Fibroblast of lung (primary cell): ENCODE results near the gene CIPC. TPM values are rescaled to one million over a fixed set of nuclear protein-coding genes. Genes with fewer than 3 reads are reported as not detected.

Experiments
- DNase-seq, 2 donors: peaks; one replicate each; pipeline versions ENCODE4 v3.0.0 to v3.0.0-alpha.2; 2010; ENCODE audit warnings: low read depth in 2 of 2
- H2AFZ ChIP-seq: 2 replicates; pipeline ENCODE4 v1.5.1; 2012; ENCODE audit warnings: low read length, control low read depth, inconsistent platforms
- H3K27ac ChIP-seq: 2 replicates; pipeline ENCODE4 v1.5.1; 2011; ENCODE audit warnings: low read length, control low read depth; ENCODE audit not compliant: insufficient read depth
- H3K27me3 ChIP-seq: 2 replicates; pipeline ENCODE4 v1.5.1; 2011; ENCODE audit warnings: mild to moderate bottlenecking, low read length; ENCODE audit not compliant: control insufficient read depth, insufficient read depth
- H3K36me3 ChIP-seq: 2 replicates; pipeline ENCODE4 v1.5.1; 2011; ENCODE audit warnings: low read length; ENCODE audit not compliant: control insufficient read depth, insufficient read depth
- H3K4me1 ChIP-seq: 2 replicates; pipeline ENCODE4 v1.5.1; 2011; ENCODE audit warnings: low read length; ENCODE audit not compliant: control insufficient read depth, insufficient read depth; ENCODE audit errors: extremely low read depth
- H3K4me2 ChIP-seq: 2 replicates; pipeline ENCODE4 v1.5.1; 2011; ENCODE audit warnings: low read length, control low read depth; ENCODE audit not compliant: insufficient read depth; ENCODE audit errors: extremely low read depth
- H3K4me3 ChIP-seq, 4 experiments: fragments of 200-600 bp in 1 of 4; sonication (generic) in 1 of 4; replicated peaks in 1 of 4; 2 replicates each; pipeline ENCODE4 v1.5.1; 2011 to 2016; ENCODE audit warnings: low read length in 4 of 4, low read depth in 3 of 4, mild to moderate bottlenecking in 3 of 4, control low read depth in 2 of 4, inconsistent platforms in 1 of 4, mixed read lengths in 1 of 4; ENCODE audit not compliant: insufficient read depth in 1 of 4; ENCODE audit errors: control extremely low read depth in 1 of 4
- H3K79me2 ChIP-seq: 2 replicates; pipeline ENCODE4 v1.5.1; 2012; ENCODE audit warnings: mild to moderate bottlenecking, low read length, inconsistent platforms; ENCODE audit not compliant: control insufficient read depth, insufficient read depth
- H3K9ac ChIP-seq: 2 replicates; pipeline ENCODE4 v1.5.1; 2011; ENCODE audit warnings: mild to moderate bottlenecking, low read length, control low read depth; ENCODE audit not compliant: insufficient read depth
- H3K9me3 ChIP-seq: 2 replicates; pipeline ENCODE4 v1.5.1; 2012; ENCODE audit warnings: low read depth, low read length; ENCODE audit not compliant: control insufficient read depth, insufficient read depth
- H4K20me1 ChIP-seq: 2 replicates; pipeline ENCODE4 v1.5.1; 2011; ENCODE audit warnings: low read length; ENCODE audit not compliant: control insufficient read depth, insufficient read depth; ENCODE audit errors: extremely low read depth
- CTCF ChIP-seq, 2 donors: IDR thresholded peaks in 1 of 2; conservative IDR thresholded peaks in 1 of 2; 1 replicate in 1 of 2; 2 replicates in 1 of 2; pipeline ENCODE4 v1.5.1; 2011 to 2012; ENCODE audit warnings: low read length in 2 of 2, control low read depth in 1 of 2, inconsistent platforms in 1 of 2, low read depth in 1 of 2, mild to moderate bottlenecking in 1 of 2
- EZH2 ChIP-seq: IDR thresholded peaks from 2 replicates; pipeline ENCODE4 v1.5.1; 2012; ENCODE audit warnings: low read length, control low read depth, mild to moderate bottlenecking; ENCODE audit errors: missing control alignments
- polyA plus RNA-seq, 2 donors: library from polyadenylated mRNA; depleted of rRNA in 1 of 2; stranded (reverse) in 1 of 2; unstranded in 1 of 2; fragments of >200 nt; gene quantifications; 2 replicates each; pipeline ENCODE4 v1.2.1, GENCODE V29; 2011 to 2012; ENCODE audit warnings: missing spikeins in 1 of 2
- total RNA-seq: library from RNA; depleted of rRNA; stranded (reverse); fragments of >200 nt; gene quantifications from 2 replicates; pipeline ENCODE4 v1.2.1, GENCODE V29; 2014

Gene CIPC
- total and polyA plus RNA-seq, 2 donors (not counting 1 experiment from before 2014, with no cell fraction given) = 12.1 to 12.8 TPM

DNA sequence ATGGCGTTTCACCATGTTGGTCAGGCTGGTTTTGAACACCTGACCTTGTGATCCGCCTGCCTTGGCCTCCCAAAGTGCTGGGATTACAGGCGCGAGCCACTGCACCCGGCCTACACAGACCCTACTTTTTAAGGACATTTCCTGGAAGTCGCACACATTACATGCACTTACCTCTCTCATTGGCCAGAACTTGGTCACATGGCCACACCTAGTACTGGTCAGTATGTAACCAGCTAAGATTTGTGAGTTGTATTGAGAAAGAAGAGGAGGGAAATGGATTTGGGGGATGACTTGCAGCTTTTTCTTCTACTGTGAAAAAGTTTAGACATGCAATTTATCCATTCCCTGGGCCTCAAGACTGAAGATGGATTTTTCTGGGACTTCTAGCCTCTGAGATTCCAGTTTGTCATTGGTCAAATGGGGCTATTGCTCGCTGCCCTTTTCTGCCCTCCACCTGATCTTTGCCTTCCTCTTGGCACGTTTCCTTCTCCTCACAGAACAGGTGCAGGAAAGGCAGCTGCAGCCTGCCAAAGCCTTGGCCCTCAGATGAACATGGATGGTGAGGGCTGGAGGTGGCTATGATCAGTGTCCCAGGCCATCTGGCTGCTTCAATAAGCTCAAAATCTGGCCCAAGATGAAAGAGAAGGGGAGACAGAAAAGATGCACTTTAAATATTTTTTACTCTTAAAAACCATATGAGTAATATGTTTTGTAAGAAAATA is 50.6 kb downstream of the CIPC start:
- no peak for DNase-seq
- TF ChIP-seq EZH2 (no peak), CTCF (conservative IDR thresholded peaks at IDR 0.05 in 1 of 2, IDR thresholded peaks at IDR 0.05 in 1 of 2; ENCODE audit: low read depth in 1 of 2, low read length in 2 of 2) (no peak)
- no peaks in the 10 kb centered on the region for H3K36me3 ChIP-seq

DNA sequence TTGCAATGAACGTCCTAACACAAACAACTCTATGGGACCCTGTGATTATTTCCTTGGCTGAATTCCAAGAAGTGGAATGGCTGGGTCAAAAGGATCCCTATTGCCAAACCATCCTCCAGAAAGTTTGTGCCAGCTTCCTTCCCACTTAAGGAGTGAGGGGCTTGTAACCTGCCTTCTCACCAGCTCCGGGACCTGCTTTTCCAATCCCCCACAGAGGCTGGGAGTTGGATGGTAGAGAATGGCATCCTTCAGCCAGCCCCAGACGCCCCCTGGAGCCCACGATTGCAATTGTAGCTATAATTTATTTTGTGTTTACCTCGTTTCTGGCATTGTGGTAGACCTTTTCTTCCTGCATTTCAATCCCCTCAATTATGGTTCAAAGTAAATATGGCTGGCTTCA is 53.2 kb downstream of the CIPC start:
- TF ChIP-seq CTCF (conservative IDR thresholded peaks at IDR 0.05 in 1 of 2, IDR thresholded peaks at IDR 0.05 in 1 of 2; ENCODE audit: low read depth in 1 of 2, low read length in 2 of 2) (peak; percentile 53 to 54), EZH2 (no peak)
- Histone ChIP-seq H3K36me3 (no peaks in the 10 kb centered on the region), H4K20me1 (no peaks in the 10 kb centered on the region), H2AFZ (no peak overlapping the region), H3K4me2 (no peak overlapping the region), H3K9me3 (no peaks in the 10 kb centered on the region), H3K4me1 (no peaks in the 10 kb centered on the region), H3K27me3 (peaks cover 8% of the 10 kb centered on the region), H3K79me2 (no peaks in the 10 kb centered on the region), H3K27ac (no peak overlapping the region), H3K4me3 (no peak overlapping the region), H3K9ac (no peak overlapping the region)
- DNase-seq = no peak

More for the DNA sequence above, 50.6 kb downstream of the CIPC start:
- Histone ChIP-seq H4K20me1 (no peaks in the 10 kb centered on the region), H2AFZ (no peak overlapping the region), H3K4me3 (no peak overlapping the region), H3K79me2 (no peaks in the 10 kb centered on the region), H3K9me3 (no peaks in the 10 kb centered on the region), H3K4me2 (no peak overlapping the region), H3K4me1 (no peaks in the 10 kb centered on the region), H3K9ac (no peak overlapping the region), H3K27ac (no peak overlapping the region), H3K27me3 (peaks cover 19% of the 10 kb centered on the region)

GRCh38 chr14:77151918-77152588 is 54.0 kb downstream of the CIPC start:
- no peak overlapping the region for H3K4me2 ChIP-seq
- H3K9ac ChIP-seq = no peak overlapping the region
- no peaks in the 10 kb centered on the region for H3K79me2 ChIP-seq
- no peak overlapping the region for H3K4me3 ChIP-seq
- no peaks in the 10 kb centered on the region for H4K20me1 ChIP-seq
- no peaks in the 10 kb centered on the region for H3K9me3 ChIP-seq
- no peak overlapping the region for H3K27ac ChIP-seq
- H3K27me3 ChIP-seq = peaks cover under 1% of the 10 kb centered on the region
- peak; percentile 22 to 42 for DNase-seq
- TF ChIP-seq CTCF (conservative IDR thresholded peaks at IDR 0.05 in 1 of 2, IDR thresholded peaks at IDR 0.05 in 1 of 2; ENCODE audit: low read depth in 1 of 2, low read length in 2 of 2) = no peak
- TF ChIP-seq EZH2 = no peak
- H3K4me1 ChIP-seq = no peaks in the 10 kb centered on the region
- H3K36me3 ChIP-seq = no peaks in the 10 kb centered on the region
- H2AFZ ChIP-seq = no peak overlapping the region
